T follicular helper cell (primary cell): Measurements from ENCODE around the gene CFAP97D2.
"Not testable (repeated sequence)": the region's sequence is repeated elsewhere in the genome, so short reads cannot be mapped to it uniquely, and the experiment has no call there.

Source experiments
- DNase-seq: peaks from one replicate; pipeline ENCODE4 v3.0.0-alpha.2; 2020; ENCODE audit warnings: low read depth

Gene CFAP97D2

GRCh38 chr13:114235697-114236096, 56.6 kb downstream of the CFAP97D2 start:
- DNase-seq, result no peak

GRCh38 chr13:114236227-114236626, 57.2 kb downstream of the CFAP97D2 start:
- DNase-seq, result no peak

- no peak for DNase-seq
Observed at GRCh38 chr13:114237415-114238112, 58.5 kb downstream of the CFAP97D2 start.

GRCh38 chr13:114241918-114242317, 62.9 kb downstream of the CFAP97D2 start:
- DNase-seq, result no peak

- DNase-seq, result no peak
Observed at GRCh38 chr13:114243971-114244370, 64.9 kb downstream of the CFAP97D2 start.

- DNase-seq, result no peak
Observed at GRCh38 chr13:114244637-114245036, 65.6 kb downstream of the CFAP97D2 start.

- DNase-seq, result no peak
Observed at GRCh38 chr13:114248011-114248410, 69.0 kb downstream of the CFAP97D2 start.

- no peak for DNase-seq
Observed at GRCh38 chr13:114249077-114249476, 70.0 kb downstream of the CFAP97D2 start.

- DNase-seq, result not testable (repeated sequence)
Observed at GRCh38 chr13:114251639-114252440, 72.8 kb downstream of the CFAP97D2 start.

- DNase-seq, result no peak
Observed at GRCh38 chr13:114256547-114256946, 77.5 kb downstream of the CFAP97D2 start.

GRCh38 chr13:114257014-114257413, 78.0 kb downstream of the CFAP97D2 start:
- no peak for DNase-seq

- DNase-seq, result no peak
Observed at GRCh38 chr13:114258589-114258988, 79.5 kb downstream of the CFAP97D2 start.

GRCh38 chr13:114259374-114259773, 80.3 kb downstream of the CFAP97D2 start:
- DNase-seq, result no peak

GRCh38 chr13:114259974-114260373, 80.9 kb downstream of the CFAP97D2 start:
- DNase-seq, result no peak

GRCh38 chr13:114260814-114261213, 81.8 kb downstream of the CFAP97D2 start:
- DNase-seq, result no peak

- no peak for DNase-seq
Observed at GRCh38 chr13:114261328-114261965, 82.4 kb downstream of the CFAP97D2 start.

GRCh38 chr13:114263578-114263977, 84.5 kb downstream of the CFAP97D2 start:
- no peak for DNase-seq

GRCh38 chr13:114264313-114264712, 85.3 kb downstream of the CFAP97D2 start:
- DNase-seq, result not testable (repeated sequence)

GRCh38 chr13:114264886-114265611, 86.0 kb downstream of the CFAP97D2 start:
- no peak for DNase-seq

- no peak for DNase-seq
Observed at GRCh38 chr13:114266241-114266640, 87.2 kb downstream of the CFAP97D2 start.

- no peak for DNase-seq
Observed at GRCh38 chr13:114268344-114269280, 89.6 kb downstream of the CFAP97D2 start.
